GF-D8 (cell line): Measurements from ENCODE around the gene NOS3.

Experiments used
- DNase-seq: peaks from one replicate; lab custom pipeline; 2025; lab: John Stamatoyannopoulos, UW

The NOS3 gene

GRCh38 chr7:151059367-151060112 is 68.7 kb downstream of the NOS3 start, which contains the start of gene SLC4A2:
TSS of gene SLC4A2 (plus strand) at chr7:151059589. CDS start at chr7:151061988, 2,399 bp downstream.
- peak; percentile 40 for DNase-seq

GRCh38 chr7:151060113-151060415 is 69.2 kb downstream of the NOS3 start:
- DNase-seq: no peak

GRCh38 chr7:151060416-151061212 is 69.8 kb downstream of the NOS3 start:
- DNase-seq: no peak

- no peak for DNase-seq
Observed at GRCh38 chr7:151061213-151062110, 70.6 kb downstream of the NOS3 start.

GRCh38 chr7:151062111-151062398 is 71.2 kb downstream of the NOS3 start:
- DNase-seq: no peak

- no peak for DNase-seq
Observed at GRCh38 chr7:151062399-151063211, 71.8 kb downstream of the NOS3 start.

- DNase-seq: no peak
Observed at GRCh38 chr7:151063212-151063561, 72.4 kb downstream of the NOS3 start.
